ENCODE results near the gene L3MBTL4. TPM values are rescaled to one million over a fixed set of nuclear protein-coding genes. Genes with fewer than 3 reads are reported as not detected.

L3MBTL4 gene
- total and polyA plus RNA-seq, 9 of the 15 experiments (the other 6 are each of a cell fraction or from before 2014, with no cell fraction given), result not detected

GRCh38 chr18:5977022-5977421 lies 437.7 kb downstream of the L3MBTL4 start:
- no peaks in the 10 kb centered on the region for H3K27me3 ChIP-seq (ENCODE audit: control insufficient read depth in 2 of 2, insufficient read depth in 2 of 2, low read length in 2 of 2)
- intact Hi-C loops (cut with micrococcal nuclease), result no loop called here
- H3K27ac ChIP-seq (ENCODE audit: extremely low read depth, low read depth, low read length), result no peak overlapping the region
- no peaks in the 10 kb centered on the region for H3K36me3 ChIP-seq (ENCODE audit: control insufficient read depth, insufficient read depth, low read length)
- H2AFZ ChIP-seq (ENCODE audit: low read depth, low read length), result no peak overlapping the region
- in situ Hi-C loops (cut with MboI), result no loop called here
- no peaks in the 10 kb centered on the region; the same call in 1 of the 2 replicates for H3K9me3 ChIP-seq (replicated peaks; ENCODE audit: control insufficient read depth, insufficient read depth, low read depth, low read length)
- no peak overlapping the region for H3K4me3 ChIP-seq
- H3K4me2 ChIP-seq (ENCODE audit: insufficient read depth, low read length), result no peak overlapping the region
- FAIRE-seq (no peak), ATAC-seq (no peak), DNase-seq (ENCODE audit: extremely low read depth in 1 of 4, low spot score in 3 of 4) (no peak)
- H3K79me2 ChIP-seq (ENCODE audit: control insufficient read depth, insufficient read depth, low read length), result no peaks in the 10 kb centered on the region
- no peaks in the 10 kb centered on the region for H3K9me1 ChIP-seq (ENCODE audit: control insufficient read depth, insufficient read depth, low read length)
- H3K4me1 ChIP-seq (replicated peaks in 1 of 2; ENCODE audit: control insufficient read depth in 2 of 2, insufficient read depth in 2 of 2, low read length in 2 of 2), result no peaks in the 10 kb centered on the region
- POLR2A ChIA-PET, result interaction anchor here (0.6 kb wide), 1 partner anchor 1881 kb away, joined by 4 read pairs; no protein-coding TSS in a partner anchor
- 2% methylated on average over 4 of the region's 4 CpGs for WGBS (ENCODE audit: insufficient coverage, low coverage, missing lambda C conversion rate)
- TF ChIP-seq CHD1 (IDR thresholded peaks at IDR 0.05; ENCODE audit: low read length), result no peak
- CTCF ChIA-PET (ENCODE audit: low intra/inter-chr PET ratio), result no interaction called here
- no peaks in the 10 kb centered on the region for H4K20me1 ChIP-seq (replicated peaks; ENCODE audit: control insufficient read depth, insufficient read depth, low read length)
- no peak overlapping the region for H3K9ac ChIP-seq (ENCODE audit: insufficient read depth in 1 of 2, low read depth in 2 of 2, low read length in 2 of 2)
- BruUV-seq (replicated peaks), result no TSS peak

- Histone ChIP-seq H2AFZ (ENCODE audit: low read depth, low read length) (no peak overlapping the region), H3K27me3 (ENCODE audit: control insufficient read depth in 2 of 2, insufficient read depth in 2 of 2, low read length in 2 of 2) (no peaks in the 10 kb centered on the region), H3K4me1 (replicated peaks in 1 of 2; ENCODE audit: control insufficient read depth in 2 of 2, insufficient read depth in 2 of 2, low read length in 2 of 2) (no peaks in the 10 kb centered on the region), H3K9me1 (ENCODE audit: control insufficient read depth, insufficient read depth, low read length) (no peaks in the 10 kb centered on the region), H3K79me2 (ENCODE audit: control insufficient read depth, insufficient read depth, low read length) (no peaks in the 10 kb centered on the region), H3K9me3 (replicated peaks; ENCODE audit: control insufficient read depth, insufficient read depth, low read depth, low read length) (no peaks in the 10 kb centered on the region), H3K4me2 (ENCODE audit: insufficient read depth, low read length) (no peak overlapping the region), H3K4me3 (no peak overlapping the region), H4K20me1 (replicated peaks; ENCODE audit: control insufficient read depth, insufficient read depth, low read length) (no peaks in the 10 kb centered on the region), H3K9ac (ENCODE audit: insufficient read depth in 1 of 2, low read depth in 2 of 2, low read length in 2 of 2) (no peak overlapping the region), H3K36me3 (ENCODE audit: control insufficient read depth, insufficient read depth, low read length) (no peaks in the 10 kb centered on the region), H3K27ac (ENCODE audit: extremely low read depth, low read depth, low read length) (no peak overlapping the region)
- ATAC-seq (no peak), DNase-seq (ENCODE audit: extremely low read depth in 1 of 4, low spot score in 3 of 4) (no peak), FAIRE-seq (no peak)
- intact Hi-C loops (cut with micrococcal nuclease), result loop anchor here (2.0 kb wide), 1 partner anchor 19 kb away; no protein-coding TSS in a partner anchor
- WGBS (ENCODE audit: insufficient coverage, low coverage, missing lambda C conversion rate), result 0% methylated on average over 10 of the region's 10 CpGs
- POLR2A ChIA-PET, result no interaction called here
- in situ Hi-C loops (cut with MboI), result no loop called here
- CTCF ChIA-PET (ENCODE audit: low intra/inter-chr PET ratio), result no interaction called here
- no TSS peak for BruUV-seq (replicated peaks)
- TF ChIP-seq GABPA (tag; conservative IDR thresholded peaks at IDR 0.05; ENCODE audit: low read depth), result no peak
- no peak for TF ChIP-seq ZNF3 (CRISPR knock-in tag; IDR thresholded peaks at IDR 0.05)
- TF ChIP-seq ZNF239 (CRISPR knock-in tag; IDR thresholded peaks at IDR 0.05), result no peak
- no peak for TF ChIP-seq MXI1 (IDR thresholded peaks at IDR 0.05; ENCODE audit: low read depth, low read length)
- TF ChIP-seq ZNF41 (CRISPR knock-in tag; conservative IDR thresholded peaks at IDR 0.05), result no peak
- TF ChIP-seq ZNF766 (CRISPR knock-in tag; conservative IDR thresholded peaks at IDR 0.05), result no peak
- no peak for TF ChIP-seq STAT5B (CRISPR knock-in tag; IDR thresholded peaks at IDR 0.05)
- TF ChIP-seq SETDB1 (IDR thresholded peaks at IDR 0.05; ENCODE audit: low read length), result no peak
- no peak for TF ChIP-seq MEIS2 (IDR thresholded peaks at IDR 0.05; ENCODE audit: partially characterized antibody)
- no peak for TF ChIP-seq ZNF408 (CRISPR knock-in tag; IDR thresholded peaks at IDR 0.05; ENCODE audit: low read depth)
- TF ChIP-seq THAP7 (CRISPR knock-in tag; IDR thresholded peaks at IDR 0.05), result no peak
- no peak for TF ChIP-seq ZNF764 (CRISPR knock-in tag; IDR thresholded peaks at IDR 0.05; ENCODE audit: low read depth)
- no peak for TF ChIP-seq SMARCB1 (IDR thresholded peaks at IDR 0.05; ENCODE audit: insufficient read length, low read depth)
- no peak for TF ChIP-seq PHF20 (IDR thresholded peaks at IDR 0.05; ENCODE audit: partially characterized antibody)
- no peak for TF ChIP-seq ZKSCAN8 (CRISPR knock-in tag; IDR thresholded peaks at IDR 0.05)
Measured at GRCh38 chr18:5975111-5976002, 439.4 kb downstream of the L3MBTL4 start.

Measured in K562 (cell line).